ENCODE measurements around the gene GP9.

DNA sequence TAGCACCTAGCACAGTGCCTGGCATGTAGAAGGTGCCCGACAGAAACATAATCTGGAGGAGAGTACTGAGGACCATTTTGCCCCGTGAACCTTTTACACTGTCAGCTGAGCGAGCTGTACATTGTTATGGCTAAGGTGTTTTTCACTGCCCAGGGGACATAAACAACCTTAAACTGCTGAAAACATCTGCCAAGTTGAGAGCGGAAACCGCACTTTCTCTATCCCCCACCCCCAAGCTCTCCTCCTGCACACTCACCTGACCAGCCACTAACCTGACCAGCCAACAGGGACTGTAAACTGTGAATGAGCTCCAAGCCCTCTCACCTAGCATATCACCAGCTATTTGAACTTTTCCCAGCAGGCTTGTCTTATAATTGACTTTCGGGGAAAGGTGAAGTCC, 43.5 kb downstream of the GP9 start:
- TF ChIP-seq RAD21 (IDR thresholded peaks at IDR 0.05; ENCODE audit: low read depth) (no peak), EP300 (IDR thresholded peaks at IDR 0.05; ENCODE audit: borderline replicate concordance) (no peak), YY1 (IDR thresholded peaks at IDR 0.05; ENCODE audit: low read depth) (no peak), EGR1 (IDR thresholded peaks at IDR 0.05) (no peak), CEBPB (IDR thresholded peaks at IDR 0.05) (no peak), CREB1 (IDR thresholded peaks at IDR 0.05; ENCODE audit: low read depth) (no peak), TEAD4 (IDR thresholded peaks at IDR 0.05) (no peak), TAF1 (IDR thresholded peaks at IDR 0.05; ENCODE audit: low read depth) (no peak), NFIC (IDR thresholded peaks at IDR 0.05) (no peak), FOXM1 (IDR thresholded peaks at IDR 0.05; ENCODE audit: borderline replicate concordance, low read depth) (no peak)
- TF ChIP-seq, protein P1, sequence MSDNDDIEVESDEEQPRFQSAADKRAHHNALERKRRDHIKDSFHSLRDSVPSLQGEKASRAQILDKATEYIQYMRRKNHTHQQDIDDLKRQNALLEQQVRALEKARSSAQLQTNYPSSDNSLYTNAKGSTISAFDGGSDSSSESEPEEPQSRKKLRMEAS (IDR thresholded peaks at IDR 0.05), result no peak
- TF ChIP-seq, protein P2, sequence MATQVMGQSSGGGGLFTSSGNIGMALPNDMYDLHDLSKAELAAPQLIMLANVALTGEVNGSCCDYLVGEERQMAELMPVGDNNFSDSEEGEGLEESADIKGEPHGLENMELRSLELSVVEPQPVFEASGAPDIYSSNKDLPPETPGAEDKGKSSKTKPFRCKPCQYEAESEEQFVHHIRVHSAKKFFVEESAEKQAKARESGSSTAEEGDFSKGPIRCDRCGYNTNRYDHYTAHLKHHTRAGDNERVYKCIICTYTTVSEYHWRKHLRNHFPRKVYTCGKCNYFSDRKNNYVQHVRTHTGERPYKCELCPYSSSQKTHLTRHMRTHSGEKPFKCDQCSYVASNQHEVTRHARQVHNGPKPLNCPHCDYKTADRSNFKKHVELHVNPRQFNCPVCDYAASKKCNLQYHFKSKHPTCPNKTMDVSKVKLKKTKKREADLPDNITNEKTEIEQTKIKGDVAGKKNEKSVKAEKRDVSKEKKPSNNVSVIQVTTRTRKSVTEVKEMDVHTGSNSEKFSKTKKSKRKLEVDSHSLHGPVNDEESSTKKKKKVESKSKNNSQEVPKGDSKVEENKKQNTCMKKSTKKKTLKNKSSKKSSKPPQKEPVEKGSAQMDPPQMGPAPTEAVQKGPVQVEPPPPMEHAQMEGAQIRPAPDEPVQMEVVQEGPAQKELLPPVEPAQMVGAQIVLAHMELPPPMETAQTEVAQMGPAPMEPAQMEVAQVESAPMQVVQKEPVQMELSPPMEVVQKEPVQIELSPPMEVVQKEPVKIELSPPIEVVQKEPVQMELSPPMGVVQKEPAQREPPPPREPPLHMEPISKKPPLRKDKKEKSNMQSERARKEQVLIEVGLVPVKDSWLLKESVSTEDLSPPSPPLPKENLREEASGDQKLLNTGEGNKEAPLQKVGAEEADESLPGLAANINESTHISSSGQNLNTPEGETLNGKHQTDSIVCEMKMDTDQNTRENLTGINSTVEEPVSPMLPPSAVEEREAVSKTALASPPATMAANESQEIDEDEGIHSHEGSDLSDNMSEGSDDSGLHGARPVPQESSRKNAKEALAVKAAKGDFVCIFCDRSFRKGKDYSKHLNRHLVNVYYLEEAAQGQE (IDR thresholded peaks at IDR 0.05; ENCODE audit: low read depth), result no peak
- TF ChIP-seq, protein P3, sequence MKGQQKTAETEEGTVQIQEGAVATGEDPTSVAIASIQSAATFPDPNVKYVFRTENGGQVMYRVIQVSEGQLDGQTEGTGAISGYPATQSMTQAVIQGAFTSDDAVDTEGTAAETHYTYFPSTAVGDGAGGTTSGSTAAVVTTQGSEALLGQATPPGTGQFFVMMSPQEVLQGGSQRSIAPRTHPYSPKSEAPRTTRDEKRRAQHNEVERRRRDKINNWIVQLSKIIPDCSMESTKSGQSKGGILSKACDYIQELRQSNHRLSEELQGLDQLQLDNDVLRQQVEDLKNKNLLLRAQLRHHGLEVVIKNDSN (IDR thresholded peaks at IDR 0.05), result no peak
